IMR-90 (cell line): ENCODE measurements around the gene UGT2A2. TPM values are rescaled to one million over a fixed set of nuclear protein-coding genes. Genes with fewer than 3 reads are reported as not detected.

ENCODE experiments used
- ATAC-seq: fragments of 200-7000 bp; cut with Tn5 transposase; 2 replicates; pipeline ENCODE4 v1.9.1; 2020; ENCODE audit warnings: low read depth, mild to moderate bottlenecking, moderate library complexity
- BruUV-seq: library from RNA; stranded (reverse); fragments of 400-500 nt; replicated peaks from 2 replicates; lab custom pipeline; 2021; lab: Mats Ljungman, UMichigan
- CTCF ChIA-PET: fragments of 300-600 bp; formaldehyde crosslinking; extraction: SDS; loops from one replicate; lab custom pipeline; 2021; ENCODE audit warnings: antibody characterized with exemption; lab: Yijun Ruan, JAX
- POLR2A ChIA-PET: fragments of 300-600 bp; sonication (Branson Sonifier 250); formaldehyde crosslinking; loops from one replicate; lab custom pipeline; 2022; ENCODE audit warnings: antibody characterized with exemption; ENCODE audit not compliant: unreplicated experiment; lab: Charles Lee
- DNase-seq: peaks from one replicate; pipeline ENCODE4 v3.0.0; 2013
- H2AFZ ChIP-seq: replicated peaks from 2 replicates; pipeline ENCODE3; 2013; ENCODE audit warnings: low read length, mild to moderate bottlenecking; ENCODE audit not compliant: poor library complexity
- H2AK5ac ChIP-seq: 2 replicates; pipeline ENCODE4 v1.6.1; 2013; ENCODE audit warnings: low read depth, low read length, inconsistent platforms
- H2AK9ac ChIP-seq: replicated peaks from 2 replicates; pipeline ENCODE3; 2013; ENCODE audit warnings: mild to moderate bottlenecking, low read depth, low read length, moderate library complexity; ENCODE audit not compliant: poor library complexity
- H2BK120ac ChIP-seq: 2 replicates; pipeline ENCODE4 v1.6.1; 2013; ENCODE audit warnings: low read depth, low read length, inconsistent platforms
- H2BK15ac ChIP-seq: 3 replicates; pipeline ENCODE4 v1.6.1; 2013; ENCODE audit warnings: low read depth, low read length, inconsistent platforms
- H2BK20ac ChIP-seq: 2 replicates; pipeline ENCODE4 v1.6.1; 2013; ENCODE audit warnings: low read depth, mild to moderate bottlenecking, inconsistent platforms, low read length, moderate library complexity
- H2BK5ac ChIP-seq: 2 replicates; pipeline ENCODE4 v1.6.1; 2013; ENCODE audit warnings: mild to moderate bottlenecking, low read depth, low read length, inconsistent platforms; ENCODE audit not compliant: poor library complexity, severe bottlenecking
- H3K14ac ChIP-seq: replicated peaks from 2 replicates; pipeline ENCODE4 v1.6.1; 2013; ENCODE audit warnings: low read depth, low read length, inconsistent platforms
- H3K18ac ChIP-seq: 2 replicates; pipeline ENCODE4 v1.6.1; 2013; ENCODE audit warnings: low read depth, low read length, control low read depth
- H3K23ac ChIP-seq: 2 replicates; pipeline ENCODE4 v1.6.1; 2013; ENCODE audit warnings: low read depth, low read length, inconsistent platforms
- H3K27ac ChIP-seq: 2 replicates; pipeline ENCODE4 v1.5.1; 2013; ENCODE audit warnings: mild to moderate bottlenecking, control low read depth, low read length; ENCODE audit not compliant: insufficient read depth
- H3K27me3 ChIP-seq: 2 replicates; pipeline ENCODE4 v1.6.1; 2013; ENCODE audit warnings: low read length; ENCODE audit not compliant: control insufficient read depth, insufficient read depth
- H3K36me3 ChIP-seq: 2 replicates; pipeline ENCODE4 v1.6.1; 2013; ENCODE audit warnings: low read length, mixed read lengths; ENCODE audit not compliant: control insufficient read depth, insufficient read depth
- H3K4ac ChIP-seq: 2 replicates; pipeline ENCODE4 v1.6.1; 2013; ENCODE audit warnings: low read depth, low read length, inconsistent platforms
- H3K4me1 ChIP-seq: 2 replicates; pipeline ENCODE4 v1.6.1; 2013; ENCODE audit warnings: low read length, mixed read lengths; ENCODE audit not compliant: control insufficient read depth, insufficient read depth
- H3K4me2 ChIP-seq: 2 replicates; pipeline ENCODE4 v1.6.1; 2013; ENCODE audit warnings: low read depth, mild to moderate bottlenecking, control low read depth, low read length, moderate library complexity
- H3K4me3 ChIP-seq: 2 replicates; pipeline ENCODE4 v1.5.1; 2013; ENCODE audit warnings: low read depth, mild to moderate bottlenecking, control low read depth, low read length, moderate library complexity; ENCODE audit not compliant: insufficient read depth
- H3K56ac ChIP-seq: 2 replicates; pipeline ENCODE4 v1.6.1; 2013; ENCODE audit warnings: low read length, inconsistent platforms; ENCODE audit not compliant: insufficient read depth; ENCODE audit errors: extremely low read depth
- H3K79me1 ChIP-seq, 2 experiments: 2 replicates each; pipeline ENCODE4 v1.6.1; 2013; ENCODE audit warnings: low read length in 2 of 2, inconsistent platforms in 1 of 2, low read depth in 1 of 2
- H3K9ac ChIP-seq: 2 replicates; pipeline ENCODE4 v1.6.1; 2013; ENCODE audit warnings: low read depth, low read length, control low read depth
- H3K9me1 ChIP-seq: 2 replicates; pipeline ENCODE4 v1.6.1; 2013; ENCODE audit warnings: low read length, inconsistent platforms; ENCODE audit not compliant: insufficient read depth
- H3K9me3 ChIP-seq: 2 replicates; pipeline ENCODE4 v1.6.1; 2013; ENCODE audit warnings: low read length; ENCODE audit not compliant: control insufficient read depth, insufficient read depth
- H4K20me1 ChIP-seq: 2 replicates; pipeline ENCODE4 v1.6.1; 2013; ENCODE audit warnings: low read length, inconsistent platforms; ENCODE audit not compliant: insufficient read depth
- H4K5ac ChIP-seq: 2 replicates; pipeline ENCODE4 v1.6.1; 2013; ENCODE audit warnings: mild to moderate bottlenecking, low read depth, low read length, control low read depth
- H4K8ac ChIP-seq, 2 experiments: 2 replicates each; pipeline ENCODE4 v1.6.1; 2013; ENCODE audit warnings: low read depth in 2 of 2, low read length in 2 of 2, control low read depth in 1 of 2, inconsistent platforms in 1 of 2
- H4K91ac ChIP-seq: 2 replicates; pipeline ENCODE4 v1.6.1; 2013; ENCODE audit warnings: low read depth, low read length, inconsistent platforms; ENCODE audit not compliant: insufficient read depth
- CEBPB ChIP-seq: IDR thresholded peaks from 2 replicates; pipeline ENCODE4 v1.6.1; 2012; ENCODE audit warnings: low read depth, low read length, improper control_type of control experiment
- MAFK ChIP-seq: IDR thresholded peaks from 2 replicates; pipeline ENCODE4 v1.6.1; 2012; ENCODE audit warnings: low read depth, low read length, improper control_type of control experiment
- WGBS, 2 experiments: methylation state at CpG; one replicate each; pipeline versions ENCODE4 v1.1.5 to v1.1.7; 2013; ENCODE audit warnings: missing lambda C conversion rate in 2 of 2; ENCODE audit not compliant: insufficient read length in 1 of 2; ENCODE audit errors: extremely low coverage in 2 of 2; 5-methylcytosine and 5-hydroxymethylcytosine counted together
- dilution Hi-C: fragments of 300-500 bp; cut with HindIII; formaldehyde crosslinking; loops from one replicate; pipeline ENCODE4 v1.14.3; 2018; ENCODE audit warnings: low sequenced_read_pairs; ENCODE audit not compliant: unreplicated experiment
- in situ Hi-C: fragments of 300-500 bp; cut with MboI; formaldehyde crosslinking; loops from 3 replicates; pipeline ENCODE4 v1.14.3; 2019; ENCODE audit warnings: low sequenced_read_pairs, inconsistent platforms, mixed read lengths
- intact Hi-C: fragments of 100-400 bp; cut with micrococcal nuclease; formaldehyde crosslinking; loops from 2 replicates; pipeline ENCODE4 v1.10.0; 2022
- polyA plus RNA-seq, 3 experiments: library from polyadenylated mRNA; depleted of rRNA; stranded (reverse); fragments of >200 nt; gene quantifications; 2 replicates each; pipeline ENCODE4 v1.2.3, GENCODE V29; 2012; ENCODE audit warnings: low replicate concordance in 1 of 3
- total RNA-seq: library from RNA; depleted of rRNA; stranded (reverse); fragments of >200 nt; gene quantifications from 2 replicates; pipeline ENCODE4 v1.2.3, GENCODE V29; 2012

UGT2A2 gene
- total and polyA plus RNA-seq, 2 of the 4 experiments (the other 2 are of a cell fraction), result not detected

- Histone ChIP-seq H3K4me3 (no peak overlapping the region), H3K9ac (no peak overlapping the region), H3K4ac (no peak overlapping the region), H3K79me1 (no peaks in the 10 kb centered on the region), H3K4me2 (no peak overlapping the region), H2BK15ac (no peak overlapping the region), H2AFZ (no peak overlapping the region), H3K23ac (no peak overlapping the region), H3K36me3 (no peaks in the 10 kb centered on the region), H3K9me1 (no peaks in the 10 kb centered on the region), H3K4me1 (no peaks in the 10 kb centered on the region), H3K14ac (no peak overlapping the region), H2AK9ac (no peak overlapping the region), H2AK5ac (no peak overlapping the region), H4K20me1 (no peaks in the 10 kb centered on the region), H2BK120ac (no peak overlapping the region), H4K5ac (no peak overlapping the region), H4K91ac (no peak overlapping the region), H3K18ac (no peak overlapping the region), H3K27ac (no peak overlapping the region), H3K9me3 (no peaks in the 10 kb centered on the region), H3K56ac (no peak overlapping the region), H2BK5ac (no peak overlapping the region), H2BK20ac (no peak overlapping the region), H4K8ac (no peak overlapping the region), H3K27me3 (no peaks in the 10 kb centered on the region)
- DNase-seq, result no peak
- BruUV-seq, result no TSS peak
- ChIA-PET CTCF (no interaction called here), POLR2A (no interaction called here)
- in situ Hi-C loops, result no loop called here
- dilution Hi-C loops, result no loop called here
- intact Hi-C loops, result no loop called here
- no CpG with 5 or more reads among the region's 3 CpGs for WGBS, 2 experiments
- TF ChIP-seq CEBPB (no peak), MAFK (peak; percentile 85)
- no peak for ATAC-seq
Observed at GRCh38 chr4:69650872-69651271, 11.4 kb upstream of the UGT2A2 start.
